HG03457 (cell line): Measurements from ENCODE around the gene CDH20.

Experiments
- ATAC-seq: cut with Tn5 transposase; IDR thresholded peaks from one replicate; pipeline ENCODE4 v1.9.1; 2021; ENCODE audit warnings: moderate number of reproducible peaks; ENCODE audit not compliant: unreplicated experiment

CDH20 gene

DNA sequence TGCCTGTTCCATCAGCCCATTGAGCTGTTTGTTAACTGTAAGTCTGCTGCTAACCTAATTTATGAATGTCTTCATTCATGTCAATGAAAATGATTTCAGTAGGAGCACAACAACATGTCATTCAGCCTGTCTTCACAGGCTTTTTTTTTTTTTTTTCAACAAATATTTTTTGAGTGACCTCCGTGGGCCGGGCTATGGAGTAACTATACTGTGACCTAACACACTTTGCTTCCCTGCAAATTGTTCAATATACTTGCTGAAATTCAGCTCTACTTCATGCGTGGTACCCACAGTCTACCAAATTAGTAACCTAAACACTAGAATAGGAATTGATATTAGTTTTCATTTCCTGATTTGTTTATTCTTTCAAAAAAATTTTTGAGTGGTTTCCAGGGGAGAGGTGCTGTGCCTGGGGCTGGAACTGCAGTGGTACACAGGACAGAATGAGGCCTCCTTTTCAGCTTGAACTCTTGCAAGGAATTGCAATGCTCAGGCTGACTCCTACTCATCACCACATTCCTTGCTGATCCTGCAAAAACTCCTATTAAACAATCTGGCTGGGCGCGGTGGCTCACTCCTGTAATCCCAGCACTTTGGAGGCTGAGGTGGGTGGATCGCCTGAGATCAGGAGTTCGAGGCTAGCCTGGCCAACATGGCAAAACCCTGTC is 87.1 kb downstream of the CDH20 start:
- ATAC-seq: no peak

GRCh38 chr18:61426492-61427053 is 93.3 kb downstream of the CDH20 start:
- no peak for ATAC-seq

DNA sequence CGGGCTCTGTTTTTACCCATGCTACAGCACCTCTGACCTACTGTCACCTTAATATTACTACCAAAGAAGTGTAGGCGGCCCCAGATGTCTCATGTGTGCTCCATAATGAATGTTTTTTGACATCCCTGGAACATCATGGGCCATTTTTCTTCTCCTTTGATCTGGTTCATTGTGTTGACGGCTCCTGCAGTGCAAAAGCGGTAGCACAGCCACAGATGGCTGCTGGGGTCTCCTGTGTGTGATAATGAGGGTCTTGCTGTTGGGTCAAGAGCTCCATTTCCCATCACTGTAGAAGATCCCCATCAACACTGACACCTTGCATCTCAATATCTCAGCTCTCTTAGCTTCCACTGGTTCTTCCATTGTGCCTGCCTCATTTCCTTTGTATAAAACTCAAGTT is 95.0 kb downstream of the CDH20 start:
- no peak for ATAC-seq

- ATAC-seq: no peak
Observed at GRCh38 chr18:61432590-61432989, 99.4 kb downstream of the CDH20 start.

DNA sequence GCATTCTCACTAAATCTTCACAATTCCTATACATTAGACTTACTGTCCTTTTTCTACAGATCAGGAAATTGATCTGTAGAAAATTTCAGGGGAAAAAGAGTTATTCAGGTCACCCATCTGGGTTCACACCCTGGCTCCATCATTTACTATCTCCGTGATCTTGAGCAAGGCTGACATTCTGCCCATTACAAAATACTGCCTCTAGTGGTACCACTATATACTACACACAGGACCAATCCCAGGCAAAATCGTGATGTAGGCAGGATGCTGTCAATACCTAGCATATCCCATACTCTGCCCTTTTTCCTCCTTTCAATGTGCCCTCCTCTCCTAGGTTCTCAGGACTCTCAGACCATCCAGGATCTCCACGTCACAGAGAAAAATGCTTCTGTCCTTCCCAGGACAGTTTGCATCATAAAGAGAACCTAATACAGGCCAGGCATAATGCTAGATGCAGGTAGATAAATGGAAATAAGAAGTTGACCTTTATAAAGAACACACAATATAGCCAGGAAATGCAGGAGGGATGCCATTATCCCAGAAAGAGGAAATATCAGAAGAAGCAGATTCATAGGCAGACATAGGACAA is 101.9 kb downstream of the CDH20 start:
- ATAC-seq: peak; percentile 80

GRCh38 chr18:61443081-61443725 is 110.0 kb downstream of the CDH20 start:
- no peak for ATAC-seq

DNA sequence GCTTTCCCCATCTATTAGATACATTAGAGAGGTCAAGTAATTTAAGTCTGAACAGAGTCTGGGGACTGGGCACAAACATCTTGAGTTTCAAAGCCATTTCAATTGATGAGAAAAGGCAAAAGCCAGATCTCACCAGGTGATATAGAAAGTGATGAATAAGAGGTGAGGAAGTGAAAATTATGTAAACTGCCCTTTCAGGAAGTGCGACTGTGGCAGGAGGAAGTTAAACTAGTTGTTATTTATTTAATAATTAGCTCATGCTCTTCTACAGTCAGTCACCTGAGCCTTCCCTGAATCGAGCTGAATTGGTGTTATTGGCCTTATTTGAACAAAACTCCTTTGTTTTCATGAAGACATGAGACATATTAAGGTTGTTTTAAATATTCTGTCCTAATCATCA is 115.1 kb downstream of the CDH20 start:
- peak; percentile 90 for ATAC-seq

GRCh38 chr18:61459896-61460648 is 126.8 kb downstream of the CDH20 start:
- ATAC-seq: no peak

DNA sequence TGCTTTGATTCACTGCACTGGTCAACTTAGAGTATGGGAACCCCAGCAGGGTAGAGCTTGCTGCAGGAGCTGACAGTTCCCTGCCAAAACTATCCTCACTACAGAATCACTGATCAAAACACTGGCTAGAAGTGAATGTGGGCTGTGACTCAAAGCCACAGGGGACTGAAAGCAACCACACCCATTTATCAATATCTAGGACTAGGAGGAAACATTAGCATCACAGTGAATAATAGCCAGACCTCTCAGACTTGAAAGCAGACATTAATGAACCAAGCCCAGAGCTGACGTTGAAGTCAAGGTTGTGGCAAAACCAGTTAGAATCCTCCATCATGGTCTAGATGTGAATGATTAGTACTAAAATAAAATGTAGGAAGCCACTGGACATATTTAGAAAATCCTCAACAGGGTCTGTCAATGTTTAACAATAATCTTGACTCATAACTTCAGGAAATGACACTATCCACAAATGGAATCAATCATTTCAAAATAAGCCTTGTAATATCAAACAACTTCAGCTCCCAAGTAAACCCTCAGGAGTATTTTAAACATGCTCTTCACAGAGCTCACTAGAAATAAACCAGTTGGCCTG is 131.4 kb downstream of the CDH20 start:
- ATAC-seq: no peak

DNA sequence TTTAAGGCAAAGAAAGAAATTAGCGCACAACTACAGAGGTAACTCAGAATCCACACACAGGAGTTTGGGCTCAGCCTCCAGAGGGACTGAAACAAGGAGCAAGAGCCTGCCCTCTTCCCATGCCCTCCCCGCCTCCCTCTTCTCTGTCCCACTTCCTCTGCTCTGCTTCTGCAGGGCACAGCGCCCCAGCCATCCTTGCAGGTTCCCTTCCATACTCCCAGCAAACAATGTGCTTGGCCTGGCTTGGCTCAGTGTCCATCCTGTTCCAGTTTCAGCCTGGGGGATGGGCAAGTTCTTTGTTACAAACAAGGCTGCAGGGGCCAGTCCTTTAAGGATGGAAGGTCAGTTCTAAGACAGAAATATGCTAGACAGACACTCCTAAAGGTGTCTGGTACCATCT is 133.5 kb downstream of the CDH20 start:
- ATAC-seq: no peak

GRCh38 chr18:61470031-61470674 is 136.9 kb downstream of the CDH20 start:
- no peak for ATAC-seq

- ATAC-seq: no peak
Observed at GRCh38 chr18:61471541-61471940, 138.3 kb downstream of the CDH20 start.

DNA sequence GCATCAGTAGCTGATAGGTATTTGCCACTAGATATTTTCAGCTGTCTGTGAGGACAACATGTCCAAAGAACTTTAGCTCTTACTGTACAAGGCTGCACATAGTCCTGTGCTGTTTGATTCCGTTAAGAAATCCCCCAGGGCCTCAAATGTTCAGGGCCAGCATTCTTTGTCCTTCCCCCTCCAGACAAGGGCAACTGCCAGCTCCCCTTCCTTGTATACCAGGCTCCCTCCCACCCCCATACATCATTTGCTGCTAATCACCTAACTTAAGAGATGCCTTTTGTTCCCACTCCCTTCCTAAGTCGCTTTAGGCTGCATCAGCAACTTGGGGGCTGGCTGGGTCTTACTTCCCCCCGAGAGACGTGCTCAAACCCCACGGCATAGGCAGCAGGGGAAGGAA is 138.7 kb downstream of the CDH20 start:
- no peak for ATAC-seq

DNA sequence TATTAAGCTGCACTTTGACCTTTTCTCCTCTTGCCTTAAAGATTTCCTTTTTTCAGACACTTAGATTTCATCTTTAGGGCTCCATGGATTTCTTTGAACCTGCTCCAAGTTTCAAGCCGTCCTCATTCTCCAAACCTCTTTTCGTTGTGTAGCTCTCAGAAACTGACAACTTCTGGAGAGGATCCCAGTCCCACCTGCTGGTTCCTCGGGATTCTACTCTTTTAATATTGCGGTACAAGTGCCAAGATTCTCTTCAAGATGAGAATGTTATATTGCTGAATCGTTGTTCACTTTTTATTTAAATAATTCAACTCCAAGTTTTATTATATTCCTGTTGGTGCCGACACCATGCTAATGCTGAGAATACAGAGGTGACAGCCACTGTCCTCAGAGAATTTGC is 141.1 kb downstream of the CDH20 start:
- ATAC-seq: no peak

DNA sequence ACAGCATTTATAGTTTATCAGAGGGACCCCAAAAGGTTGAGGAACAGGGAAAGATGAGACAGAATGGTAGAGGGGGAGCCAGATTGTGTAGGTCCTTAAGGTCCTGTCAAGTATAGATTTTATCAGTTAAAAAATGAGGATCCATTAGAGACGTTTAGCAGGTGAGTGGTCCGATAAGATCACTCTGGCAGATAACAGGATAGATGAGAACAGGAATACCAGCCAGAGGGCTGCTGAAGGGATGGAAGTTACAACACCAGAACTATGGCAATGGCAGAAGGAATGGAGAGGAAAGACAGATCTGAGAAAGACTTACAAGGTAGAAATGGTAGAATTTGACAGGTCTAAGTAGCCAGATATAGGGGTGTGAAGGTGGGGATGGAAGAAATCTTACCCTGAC is 141.7 kb downstream of the CDH20 start:
- no peak for ATAC-seq

DNA sequence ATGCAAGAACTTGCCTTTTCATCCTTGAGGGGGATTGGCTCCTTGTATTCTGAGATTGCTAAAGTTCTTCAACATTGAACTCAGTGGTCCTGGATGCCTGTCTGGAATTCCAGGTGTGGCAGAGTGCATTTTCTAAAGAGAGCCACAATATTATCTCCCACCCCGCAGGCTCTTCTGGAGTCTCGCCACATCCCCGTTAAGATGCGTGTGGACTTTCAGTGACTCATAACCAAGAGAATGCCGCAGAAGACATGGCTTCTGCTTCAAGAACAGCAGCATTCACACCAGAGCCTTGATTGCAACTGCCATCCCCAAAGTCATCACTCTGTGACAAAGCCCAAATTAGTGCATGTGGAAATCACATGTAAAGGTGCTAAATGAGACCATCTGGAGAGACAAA is 142.7 kb downstream of the CDH20 start:
- ATAC-seq: no peak

GRCh38 chr18:61489334-61489733 is 156.1 kb downstream of the CDH20 start:
- no peak for ATAC-seq

GRCh38 chr18:61496374-61496773 is 163.1 kb downstream of the CDH20 start:
- ATAC-seq: no peak

DNA sequence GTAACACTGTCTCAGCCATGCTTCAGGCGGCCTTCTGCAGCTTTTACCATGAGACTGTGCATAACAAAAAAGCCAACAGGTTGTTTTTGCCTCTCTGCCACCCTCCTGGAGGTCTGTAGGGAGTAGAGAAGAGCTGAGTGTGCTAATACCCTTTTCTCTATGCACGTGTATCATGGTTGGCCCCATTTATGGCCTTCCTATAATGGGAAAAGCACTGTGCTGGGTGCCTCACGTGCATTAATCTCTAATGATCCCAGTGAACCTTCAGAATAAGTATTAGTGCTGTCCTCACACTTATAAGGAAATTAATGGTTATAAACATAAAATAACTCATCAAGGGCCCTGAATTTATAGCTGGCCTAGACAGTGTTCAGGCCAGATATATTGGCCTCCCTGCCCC is 164.2 kb downstream of the CDH20 start:
- no peak for ATAC-seq

GRCh38 chr18:61502472-61502871 is 169.2 kb downstream of the CDH20 start:
- ATAC-seq: no peak

DNA sequence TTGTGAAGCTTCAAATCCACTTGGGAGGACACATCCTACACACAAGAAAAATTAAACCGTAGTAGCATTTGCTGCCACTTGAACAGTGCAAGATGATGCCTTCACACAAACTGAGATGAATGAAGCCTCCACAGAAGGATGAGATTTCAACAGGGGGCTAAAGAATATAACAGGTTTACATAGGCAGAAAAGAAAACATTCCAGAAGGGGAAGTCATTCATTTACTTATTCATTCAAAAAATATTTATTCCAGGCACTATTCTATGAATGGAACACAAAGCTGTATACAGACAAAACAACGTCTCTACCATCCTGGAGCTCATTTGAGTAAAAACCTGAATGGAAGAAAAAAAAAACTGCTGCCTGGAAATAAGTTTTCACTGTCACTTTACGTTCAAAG is 170.5 kb downstream of the CDH20 start:
- no peak for ATAC-seq
